Smooth muscle cell (in vitro differentiated cells): Measurements from ENCODE around the gene WDR76. TPM values are rescaled to one million over a fixed set of nuclear protein-coding genes. Genes with fewer than 3 reads are reported as not detected.
A peak's percentile ranks its signal among the peaks of the same experiment; 100 is the strongest.

Source experiments
- DNase-seq: peaks from one replicate; lab custom pipeline; 2025; ENCODE audit not compliant: unreplicated experiment; lab: John Stamatoyannopoulos, UW
- H2AFZ ChIP-seq: fragments of 200-600 bp; sonication (generic); 2 replicates; pipeline ENCODE4 v1.6.0; 2016; ENCODE audit warnings: antibody characterized with exemption, low read depth, mild to moderate bottlenecking
- H3F3A ChIP-seq: fragments of 200-600 bp; sonication (generic); 2 replicates; pipeline ENCODE4 v1.6.0; 2017; ENCODE audit warnings: antibody characterized with exemption, low read depth
- H3K27ac ChIP-seq: fragments of 200-600 bp; sonication (generic); 2 replicates; pipeline ENCODE4 v1.5.1; 2016; ENCODE audit warnings: low read depth, mild to moderate bottlenecking
- H3K27me3 ChIP-seq: fragments of 200-600 bp; sonication (generic); 2 replicates; pipeline ENCODE4 v1.6.1; 2016; ENCODE audit warnings: low read depth, mild to moderate bottlenecking
- H3K36me3 ChIP-seq: fragments of 200-600 bp; sonication (generic); 2 replicates; pipeline ENCODE4 v1.5.1; 2016; ENCODE audit warnings: low read depth
- H3K4me1 ChIP-seq: fragments of 200-600 bp; sonication (generic); 2 replicates; pipeline ENCODE4 v1.5.1; 2016; ENCODE audit warnings: low read depth
- H3K4me2 ChIP-seq: fragments of 200-600 bp; sonication (generic); 2 replicates; pipeline ENCODE4 v1.6.0; 2016; ENCODE audit warnings: mild to moderate bottlenecking
- H3K4me3 ChIP-seq: fragments of 200-600 bp; sonication (generic); 2 replicates; pipeline ENCODE4 v1.5.1; 2016; ENCODE audit warnings: mild to moderate bottlenecking
- H3K79me2 ChIP-seq: fragments of 200-600 bp; sonication (generic); 2 replicates; pipeline ENCODE4 v1.6.0; 2016; ENCODE audit warnings: low read depth, mild to moderate bottlenecking
- H3K9ac ChIP-seq: fragments of 200-600 bp; sonication (generic); 2 replicates; pipeline ENCODE4 v1.6.0; 2016; ENCODE audit warnings: low read depth
- H3K9me3 ChIP-seq: fragments of 200-600 bp; sonication (generic); replicated peaks from 2 replicates; pipeline ENCODE4 v1.5.1; 2016; ENCODE audit warnings: low read depth
- H4K20me1 ChIP-seq: fragments of 200-600 bp; sonication (generic); 2 replicates; pipeline ENCODE4 v1.6.0; 2016; ENCODE audit warnings: low read depth
- WGBS: methylation state at CpG from one replicate; pipeline ENCODE4 v1.1.7; 2016; ENCODE audit warnings: low lambda C conversion rate; 5-methylcytosine and 5-hydroxymethylcytosine counted together
- polyA plus RNA-seq: library from polyadenylated mRNA; unstranded; fragments of >200 nt; fragmentation: Nextera tagmentation; extraction: Ambion mirVana; gene quantifications from 2 replicates; pipeline ENCODE4 v1.2.1, GENCODE V29; 2016
- total RNA-seq: library from RNA; depleted of rRNA; stranded (reverse); fragments of >200 nt; gene quantifications from 2 replicates; pipeline ENCODE4 v1.2.3, GENCODE V29; 2014
- TF ChIP-seq, protein P1 (sequence below): fragments of 200-600 bp; sonication (generic); IDR thresholded peaks from 2 replicates; pipeline ENCODE4 v1.5.1; 2017; ENCODE audit warnings: borderline replicate concordance, mild to moderate bottlenecking, antibody characterized with exemption; ENCODE audit not compliant: insufficient read depth, poor library complexity, severe bottlenecking

WDR76 gene
- total and polyA plus RNA-seq, 2 experiments from 2014 or later: 3.4 to 9.8 TPM

DNA sequence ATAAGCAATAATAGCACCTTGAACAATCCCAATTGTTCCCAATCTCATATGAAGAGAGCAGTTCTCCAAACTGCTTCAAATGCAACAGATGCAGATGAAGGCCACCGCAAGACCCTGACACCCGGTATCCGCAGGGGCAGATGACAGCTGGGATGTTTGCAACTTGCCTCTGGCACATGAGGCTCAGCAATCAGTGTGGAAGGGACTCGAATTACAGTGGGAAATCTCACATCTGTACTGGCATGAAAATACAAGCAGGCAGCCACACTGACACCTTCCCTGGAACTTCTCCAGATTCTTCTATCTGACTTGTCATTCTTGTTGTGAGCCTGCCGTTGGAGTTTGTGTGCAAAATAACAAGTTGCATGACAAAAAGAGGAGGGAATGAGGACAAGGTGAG is 68.8 kb downstream of the WDR76 start:
- TF ChIP-seq, protein P1, sequence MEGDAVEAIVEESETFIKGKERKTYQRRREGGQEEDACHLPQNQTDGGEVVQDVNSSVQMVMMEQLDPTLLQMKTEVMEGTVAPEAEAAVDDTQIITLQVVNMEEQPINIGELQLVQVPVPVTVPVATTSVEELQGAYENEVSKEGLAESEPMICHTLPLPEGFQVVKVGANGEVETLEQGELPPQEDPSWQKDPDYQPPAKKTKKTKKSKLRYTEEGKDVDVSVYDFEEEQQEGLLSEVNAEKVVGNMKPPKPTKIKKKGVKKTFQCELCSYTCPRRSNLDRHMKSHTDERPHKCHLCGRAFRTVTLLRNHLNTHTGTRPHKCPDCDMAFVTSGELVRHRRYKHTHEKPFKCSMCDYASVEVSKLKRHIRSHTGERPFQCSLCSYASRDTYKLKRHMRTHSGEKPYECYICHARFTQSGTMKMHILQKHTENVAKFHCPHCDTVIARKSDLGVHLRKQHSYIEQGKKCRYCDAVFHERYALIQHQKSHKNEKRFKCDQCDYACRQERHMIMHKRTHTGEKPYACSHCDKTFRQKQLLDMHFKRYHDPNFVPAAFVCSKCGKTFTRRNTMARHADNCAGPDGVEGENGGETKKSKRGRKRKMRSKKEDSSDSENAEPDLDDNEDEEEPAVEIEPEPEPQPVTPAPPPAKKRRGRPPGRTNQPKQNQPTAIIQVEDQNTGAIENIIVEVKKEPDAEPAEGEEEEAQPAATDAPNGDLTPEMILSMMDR: no peak
- Histone ChIP-seq H3K9ac (no peak overlapping the region), H3K79me2 (no peaks in the 10 kb centered on the region), H2AFZ (no peak overlapping the region), H3K27me3 (no peaks in the 10 kb centered on the region), H3K9me3 (no peaks in the 10 kb centered on the region), H3F3A (no peaks in the 10 kb centered on the region), H3K36me3 (no peaks in the 10 kb centered on the region), H4K20me1 (no peaks in the 10 kb centered on the region), H3K27ac (no peak overlapping the region), H3K4me2 (no peak overlapping the region), H3K4me3 (no peak overlapping the region), H3K4me1 (no peaks in the 10 kb centered on the region)
- DNase-seq: no peak
- WGBS: 79% methylated on average over 5 of the region's 5 CpGs

DNA sequence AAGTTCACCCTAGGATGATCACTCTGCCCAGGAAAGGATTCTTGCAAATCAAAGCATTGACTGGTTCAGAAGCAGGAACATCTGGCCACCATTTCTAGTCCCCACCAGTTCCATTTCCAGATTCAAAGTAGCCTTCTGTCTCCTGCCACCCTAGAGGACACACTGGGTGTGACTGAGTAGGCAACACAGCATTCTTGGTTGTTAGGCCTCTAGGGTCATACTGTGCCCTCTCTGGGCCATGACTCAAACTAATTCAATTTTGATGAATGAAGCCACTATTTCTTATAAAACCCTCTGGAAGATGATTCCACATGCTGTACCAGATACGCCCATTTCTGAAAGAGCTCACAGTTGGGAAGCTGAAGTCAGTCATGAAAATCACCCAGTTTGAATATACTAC is 69.7 kb downstream of the WDR76 start:
- no peak overlapping the region for H3K4me3 ChIP-seq
- H4K20me1 ChIP-seq: no peaks in the 10 kb centered on the region
- H3K27me3 ChIP-seq: no peaks in the 10 kb centered on the region
- no peaks in the 10 kb centered on the region for H3K9me3 ChIP-seq
- no peaks in the 10 kb centered on the region for H3F3A ChIP-seq
- H3K36me3 ChIP-seq: no peaks in the 10 kb centered on the region
- WGBS: 100% methylated on average over 1 of the region's 1 CpG
- H2AFZ ChIP-seq: no peak overlapping the region
- no peaks in the 10 kb centered on the region for H3K79me2 ChIP-seq
- H3K9ac ChIP-seq: no peak overlapping the region
- H3K4me1 ChIP-seq: no peaks in the 10 kb centered on the region
- TF ChIP-seq, protein P1: no peak
- H3K4me2 ChIP-seq: no peak overlapping the region
- no peak for DNase-seq
- no peak overlapping the region for H3K27ac ChIP-seq

DNA sequence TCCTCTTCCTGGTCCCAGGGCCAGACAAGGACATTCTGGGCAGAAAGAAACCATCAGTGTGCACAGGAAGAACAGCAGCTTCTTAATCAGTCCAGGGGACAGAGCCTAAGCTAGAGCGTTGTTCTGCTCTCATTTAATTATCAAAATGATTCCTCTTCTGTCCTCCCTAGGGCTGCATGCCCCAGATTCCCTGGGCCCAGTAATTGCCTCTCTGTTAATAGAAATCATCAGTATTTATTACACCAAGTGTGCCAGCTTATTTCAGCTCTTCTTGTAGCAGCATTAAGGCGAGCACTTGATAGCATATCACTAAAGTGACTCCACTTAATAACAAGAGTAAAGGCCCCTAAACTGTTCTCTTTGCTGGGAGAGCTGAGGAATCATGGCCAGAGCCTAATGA is 72.1 kb downstream of the WDR76 start:
- no peaks in the 10 kb centered on the region for H3K79me2 ChIP-seq
- TF ChIP-seq, protein P1: no peak
- no peaks in the 10 kb centered on the region for H3K36me3 ChIP-seq
- no peak for DNase-seq
- no peak overlapping the region for H3K9ac ChIP-seq
- H3K27ac ChIP-seq: no peak overlapping the region
- no peaks in the 10 kb centered on the region for H3K27me3 ChIP-seq
- no peak overlapping the region for H2AFZ ChIP-seq
- H3K4me2 ChIP-seq: no peak overlapping the region
- H3F3A ChIP-seq: peaks cover 3% of the 10 kb centered on the region
- H3K4me3 ChIP-seq: no peak overlapping the region
- no peaks in the 10 kb centered on the region for H3K9me3 ChIP-seq
- 59% methylated on average over 2 of the region's 2 CpGs for WGBS
- no peaks in the 10 kb centered on the region for H3K4me1 ChIP-seq
- no peaks in the 10 kb centered on the region for H4K20me1 ChIP-seq

DNA sequence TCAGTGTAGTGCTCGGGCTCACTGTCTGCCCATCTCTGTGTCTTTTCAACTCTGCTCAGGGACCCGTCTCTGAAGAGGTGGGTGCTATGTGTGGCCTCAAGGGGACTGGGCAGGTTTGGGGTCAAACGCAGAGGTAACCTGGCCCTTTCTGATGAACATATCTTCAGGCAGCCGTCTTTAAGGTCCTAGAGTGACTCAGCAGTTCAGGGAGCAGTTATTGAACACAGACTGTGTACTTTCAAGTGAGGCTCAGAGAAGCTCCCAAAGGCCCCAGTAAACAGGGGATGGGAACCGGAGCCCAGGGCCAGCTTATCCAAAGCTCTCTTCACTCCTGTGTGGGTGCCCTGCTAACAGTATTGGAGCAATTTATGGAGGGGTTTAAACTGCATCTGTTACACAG is 73.1 kb downstream of the WDR76 start:
- Histone ChIP-seq H2AFZ (no peak overlapping the region), H3K79me2 (no peaks in the 10 kb centered on the region), H3F3A (peaks cover 3% of the 10 kb centered on the region), H3K9ac (no peak overlapping the region), H3K36me3 (no peaks in the 10 kb centered on the region), H3K9me3 (no peaks in the 10 kb centered on the region), H3K4me3 (no peak overlapping the region), H3K4me2 (no peak overlapping the region), H4K20me1 (no peaks in the 10 kb centered on the region), H3K4me1 (no peaks in the 10 kb centered on the region), H3K27me3 (no peaks in the 10 kb centered on the region), H3K27ac (peak overlapping the region; percentile 83)
- DNase-seq: no peak
- TF ChIP-seq, protein P1: no peak
- 72% methylated on average over 5 of the region's 5 CpGs for WGBS
